GM13976 (cell line): Measurements from ENCODE around the gene DPH2.

Source experiments
- DNase-seq: peaks from one replicate; pipeline ENCODE4 v3.0.0; 2012; ENCODE audit warnings: low spot score
- CTCF ChIP-seq: IDR thresholded peaks from 2 replicates; pipeline ENCODE4 v1.5.1; 2012; ENCODE audit warnings: borderline replicate concordance, mild to moderate bottlenecking; ENCODE audit not compliant: insufficient read depth; ENCODE audit errors: extremely low read depth, missing control alignments, control extremely low read depth
- in situ Hi-C: fragments of 300-500 bp; cut with MboI; formaldehyde crosslinking; loops from one replicate; pipeline ENCODE4 v1.12.0; 2022; ENCODE audit warnings: low sequenced_read_pairs, mixed read lengths, inconsistent platforms; ENCODE audit not compliant: unreplicated experiment

DPH2 gene

GRCh38 chr1:43980255-43981134 lies 10.7 kb downstream of the DPH2 start:
- in situ Hi-C loops: no loop called here
- no peak for TF ChIP-seq CTCF
- DNase-seq: no peak

GRCh38 chr1:43981135-43981491 lies 11.3 kb downstream of the DPH2 start:
- in situ Hi-C loops: no loop called here
- no peak for TF ChIP-seq CTCF
- DNase-seq: no peak

- DNase-seq: no peak
- TF ChIP-seq CTCF: no peak
- in situ Hi-C loops: no loop called here
Observed at GRCh38 chr1:43981636-43982035, 11.8 kb downstream of the DPH2 start.

GRCh38 chr1:43982241-43982640 lies 12.4 kb downstream of the DPH2 start:
- no peak for DNase-seq
- in situ Hi-C loops: no loop called here
- no peak for TF ChIP-seq CTCF

GRCh38 chr1:43982808-43983207 lies 13.0 kb downstream of the DPH2 start:
- in situ Hi-C loops: no loop called here
- TF ChIP-seq CTCF: no peak
- DNase-seq: no peak

- no peak for DNase-seq
- in situ Hi-C loops: no loop called here
- no peak for TF ChIP-seq CTCF
Observed at GRCh38 chr1:43983253-43983899, 13.6 kb downstream of the DPH2 start.
